ENCODE results near the gene PLXDC2.

GRCh38 chr10:19833170-19833824 is 17.1 kb downstream of the PLXDC2 start:
- TF ChIP-seq POLR2AphosphoS5 (IDR thresholded peaks at IDR 0.05; ENCODE audit: insufficient read depth in 1 of 2, low read depth in 1 of 2) (no peak), CTCF (IDR thresholded peaks at IDR 0.05) (no peak), POLR2A (IDR thresholded peaks at IDR 0.05) (no peak)

Measured in vagina (tissue), 2 donors.